Activated naive CD8-positive, alpha-beta T cell treated with anti-CD3 and anti-CD28 coated beads for 36 hours (primary cell): Measurements from ENCODE around the gene KCNQ5. TPM values are rescaled to one million over a fixed set of nuclear protein-coding genes. Genes with fewer than 3 reads are reported as not detected.
"Not testable (repeated sequence)": the region's sequence is repeated elsewhere in the genome, so short reads cannot be mapped to it uniquely, and the experiment has no call there.

ENCODE experiments used
- DNase-seq: peaks from one replicate; pipeline ENCODE4 v3.0.0; 2021
- H3K27ac Mint-ChIP-seq: one replicate; pipeline ENCODE4 v1.8.0; 2022; ENCODE audit warnings: mild to moderate bottlenecking, moderate library complexity, mixed read lengths
- H3K27me3 Mint-ChIP-seq: one replicate; pipeline ENCODE4 v1.8.0; 2022; ENCODE audit warnings: mild to moderate bottlenecking, mixed read lengths
- H3K36me3 Mint-ChIP-seq: one replicate; pipeline ENCODE4 v1.8.0; 2021; ENCODE audit warnings: mild to moderate bottlenecking, mixed read lengths
- H3K4me1 Mint-ChIP-seq: one replicate; pipeline ENCODE4 v1.8.0; 2021; ENCODE audit warnings: mixed read lengths
- H3K4me3 Mint-ChIP-seq: one replicate; pipeline ENCODE4 v1.8.0; 2022; ENCODE audit warnings: mild to moderate bottlenecking, moderate library complexity, mixed read lengths
- H3K9me3 Mint-ChIP-seq: one replicate; pipeline ENCODE4 v1.8.0; 2022; ENCODE audit warnings: mixed read lengths
- total RNA-seq, 2 experiments: library from RNA; stranded (reverse); gene quantifications; one replicate each; pipeline ENCODE4 v1.2.3, GENCODE V29; 2021

KCNQ5 gene
- total RNA-seq, 2 experiments from 2014 or later = 15.8 TPM

DNA sequence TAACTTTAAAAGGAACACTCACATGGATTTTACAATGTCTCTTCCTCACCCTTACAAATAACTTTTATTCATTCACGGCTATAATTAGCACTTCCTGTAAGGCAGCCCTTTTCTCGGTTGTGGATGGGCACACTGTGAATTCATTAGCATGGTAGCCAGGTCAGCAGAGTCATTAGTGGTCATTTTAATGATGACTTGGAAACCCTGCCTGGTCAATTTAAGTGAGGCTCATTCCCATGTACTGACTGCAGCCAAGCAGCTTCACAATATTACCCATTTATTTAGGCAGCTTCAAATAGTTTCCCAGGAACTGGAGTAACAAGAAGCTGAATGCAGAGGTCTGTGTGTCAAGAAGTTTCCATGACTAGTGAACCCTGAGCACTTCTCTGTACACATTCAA, 354.6 kb downstream of the KCNQ5 start:
- peaks cover 15% of the 10 kb centered on the region for H3K9me3 Mint-ChIP-seq
- DNase-seq = no peak
- no peaks in the 10 kb centered on the region for H3K27me3 Mint-ChIP-seq
- no peak overlapping the region for H3K27ac Mint-ChIP-seq
- H3K36me3 Mint-ChIP-seq = peaks cover 37% of the 10 kb centered on the region
- H3K4me3 Mint-ChIP-seq = no peak overlapping the region
- peaks cover 9% of the 10 kb centered on the region for H3K4me1 Mint-ChIP-seq

DNA sequence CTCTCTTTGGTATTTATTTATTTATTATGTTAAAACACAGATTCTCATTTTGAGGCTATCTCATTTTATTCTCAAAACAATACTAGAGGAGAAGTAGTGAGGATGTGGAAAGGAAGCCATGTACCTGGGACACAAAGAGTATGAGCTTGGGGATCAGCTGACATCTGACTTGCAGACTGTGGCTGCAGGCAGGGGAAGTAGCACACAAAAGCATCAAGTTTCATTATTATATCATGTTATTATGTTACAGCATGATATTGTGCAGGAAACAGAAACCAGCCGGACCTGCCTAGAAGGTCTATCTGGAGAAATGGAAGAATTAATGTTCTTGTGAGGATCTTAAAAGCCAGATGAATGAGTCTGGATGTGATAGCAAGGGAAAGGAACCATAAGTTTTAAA, 355.2 kb downstream of the KCNQ5 start:
- Mint-ChIP-seq H3K27ac (no peak overlapping the region), H3K36me3 (peaks cover 44% of the 10 kb centered on the region), H3K9me3 (peaks cover 21% of the 10 kb centered on the region), H3K27me3 (no peaks in the 10 kb centered on the region), H3K4me3 (no peak overlapping the region), H3K4me1 (peaks cover 9% of the 10 kb centered on the region)
- DNase-seq = no peak

DNA sequence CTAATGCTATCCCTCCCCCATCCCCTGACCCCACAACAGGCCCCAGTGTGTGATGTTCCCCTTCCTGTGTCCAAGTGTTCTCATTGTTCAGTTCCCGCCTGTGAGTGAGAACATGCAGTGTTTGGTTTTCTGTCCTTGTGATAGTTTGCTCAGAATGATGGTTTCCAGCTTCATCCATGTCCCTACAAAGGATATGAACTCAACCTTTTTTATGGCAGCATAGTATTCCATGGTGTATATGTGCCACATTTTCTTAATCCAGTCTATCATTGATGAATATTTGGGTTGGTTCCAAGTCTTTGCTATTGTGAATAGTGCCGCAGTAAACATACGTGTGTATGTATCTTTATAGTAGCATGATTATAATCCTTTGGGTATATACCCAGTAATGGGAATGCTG, 356.9 kb downstream of the KCNQ5 start:
- H3K27me3 Mint-ChIP-seq, DNase-seq, H3K4me1 Mint-ChIP-seq, H3K27ac Mint-ChIP-seq, H3K4me3 Mint-ChIP-seq: not testable (repeated sequence)
- H3K9me3 Mint-ChIP-seq = peaks cover 26% of the 10 kb centered on the region
- peaks cover 58% of the 10 kb centered on the region for H3K36me3 Mint-ChIP-seq

DNA sequence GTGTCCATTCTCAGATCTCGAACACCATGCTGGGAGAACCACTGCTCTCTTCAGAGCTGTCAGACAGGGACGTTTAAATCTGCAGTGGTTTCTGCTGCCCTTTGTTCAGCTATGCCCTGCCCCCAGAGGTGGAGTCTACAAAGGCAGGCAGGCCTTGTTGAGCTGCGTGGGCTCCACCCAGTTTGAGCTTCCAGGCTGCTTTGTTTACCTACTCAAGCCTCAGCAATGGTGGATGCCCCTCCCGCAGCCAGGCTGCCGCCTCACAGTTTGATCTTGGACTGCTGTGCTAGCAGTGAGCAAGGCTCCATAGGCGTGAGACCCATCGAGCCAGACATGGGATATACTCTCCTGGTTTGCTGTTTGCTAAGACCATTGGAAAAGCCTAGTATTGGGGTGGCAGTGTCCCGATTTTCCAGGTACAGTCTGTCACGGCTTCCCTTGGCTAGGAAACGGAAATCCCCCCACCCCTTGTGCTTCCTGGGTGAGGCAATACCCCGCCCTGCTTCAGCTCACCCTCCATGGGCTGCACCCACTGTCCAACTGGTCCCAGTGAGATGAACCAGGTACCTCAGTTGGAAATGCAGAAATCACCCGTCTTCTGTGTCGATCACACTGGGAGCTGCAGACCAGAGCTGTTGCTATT, 362.4 kb downstream of the KCNQ5 start:
- not testable (repeated sequence) for H3K27ac Mint-ChIP-seq, DNase-seq, H3K4me3 Mint-ChIP-seq, H3K4me1 Mint-ChIP-seq, H3K27me3 Mint-ChIP-seq
- Mint-ChIP-seq H3K36me3 (peaks cover 49% of the 10 kb centered on the region), H3K9me3 (peaks cover 33% of the 10 kb centered on the region)

DNA sequence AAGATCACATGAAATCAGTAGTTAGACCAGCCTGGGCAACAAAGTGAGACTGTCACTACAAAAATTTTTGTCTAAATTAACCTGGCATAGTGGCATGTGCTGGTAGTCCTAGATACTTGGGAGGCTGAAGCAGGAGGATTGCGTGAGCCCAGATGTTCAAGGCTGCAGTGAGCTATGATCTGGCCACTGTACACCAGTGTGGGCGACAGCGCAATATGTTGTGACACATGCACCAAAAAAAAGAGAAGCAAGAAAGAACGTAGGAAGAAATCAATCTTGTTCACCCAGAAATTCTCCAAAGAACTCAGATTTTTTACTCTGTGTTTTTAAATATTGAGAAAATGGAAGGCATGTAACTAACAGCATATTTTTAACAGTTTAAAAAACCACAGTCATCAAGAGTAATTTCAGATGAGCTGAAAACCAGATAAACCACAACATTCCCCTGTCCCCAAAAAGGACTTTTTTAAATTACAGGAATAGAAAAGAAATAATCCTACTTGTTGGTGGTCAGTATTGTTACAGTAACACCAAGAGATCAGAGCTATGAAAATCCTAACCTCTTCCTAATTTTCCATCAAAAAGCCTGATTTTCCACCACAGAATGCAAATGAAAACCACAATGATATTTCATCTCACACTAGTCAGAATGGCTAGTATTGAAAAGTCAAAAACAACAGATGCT, 363.3 kb downstream of the KCNQ5 start:
- peaks cover 32% of the 10 kb centered on the region for H3K9me3 Mint-ChIP-seq
- peaks cover 45% of the 10 kb centered on the region for H3K36me3 Mint-ChIP-seq
- H3K27ac Mint-ChIP-seq = no peak overlapping the region
- H3K4me3 Mint-ChIP-seq = no peak overlapping the region
- no peaks in the 10 kb centered on the region for H3K27me3 Mint-ChIP-seq
- H3K4me1 Mint-ChIP-seq = peaks cover 1% of the 10 kb centered on the region
- no peak for DNase-seq

DNA sequence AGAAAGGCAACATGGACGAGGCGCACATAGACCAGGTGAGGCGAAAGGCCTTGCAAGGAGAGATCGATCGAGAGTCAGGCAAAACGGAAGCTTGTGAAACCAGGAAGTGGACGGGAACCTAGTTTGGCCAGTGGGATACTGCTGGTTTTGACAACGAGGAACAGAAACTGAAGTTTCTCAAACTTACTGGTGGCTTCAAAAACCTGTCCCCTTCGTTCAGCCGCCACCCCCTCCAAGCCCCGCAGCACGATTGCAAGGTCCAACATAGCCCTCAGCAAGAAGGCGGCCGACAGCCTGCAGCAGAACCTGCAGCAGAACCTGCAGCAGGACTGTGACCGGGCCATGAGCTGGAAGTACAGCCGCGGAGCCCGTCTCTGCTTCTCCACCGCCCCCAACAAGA, 365.4 kb downstream of the KCNQ5 start:
- Mint-ChIP-seq H3K4me3 (no peak overlapping the region), H3K27ac (no peak overlapping the region), H3K27me3 (no peaks in the 10 kb centered on the region), H3K9me3 (peaks cover 15% of the 10 kb centered on the region), H3K36me3 (peaks cover 30% of the 10 kb centered on the region), H3K4me1 (peaks cover 1% of the 10 kb centered on the region)
- no peak for DNase-seq

DNA sequence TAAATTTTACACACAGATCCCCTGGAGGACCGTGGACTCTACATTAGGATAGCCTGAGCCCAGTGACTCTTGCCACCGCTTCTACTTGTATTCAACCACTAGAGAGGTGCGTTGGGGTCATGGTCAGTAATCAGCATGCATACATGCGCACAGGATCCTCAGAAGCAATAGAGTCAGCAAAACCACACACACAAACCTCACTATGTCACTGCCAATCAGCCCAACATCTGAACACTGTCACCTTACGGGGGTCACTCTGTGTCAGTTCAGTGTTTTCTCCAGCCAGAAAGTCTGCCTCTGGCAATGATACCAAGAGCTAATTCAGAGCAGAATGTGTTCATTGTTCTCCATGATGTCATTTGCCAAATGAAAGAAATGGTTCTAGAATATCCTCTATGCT, 378.1 kb downstream of the KCNQ5 start:
- H3K4me1 Mint-ChIP-seq = no peaks in the 10 kb centered on the region
- H3K4me3 Mint-ChIP-seq = no peak overlapping the region
- DNase-seq = no peak
- H3K27ac Mint-ChIP-seq = no peak overlapping the region
- no peaks in the 10 kb centered on the region for H3K27me3 Mint-ChIP-seq
- H3K9me3 Mint-ChIP-seq = no peaks in the 10 kb centered on the region
- peaks cover 3% of the 10 kb centered on the region for H3K36me3 Mint-ChIP-seq

DNA sequence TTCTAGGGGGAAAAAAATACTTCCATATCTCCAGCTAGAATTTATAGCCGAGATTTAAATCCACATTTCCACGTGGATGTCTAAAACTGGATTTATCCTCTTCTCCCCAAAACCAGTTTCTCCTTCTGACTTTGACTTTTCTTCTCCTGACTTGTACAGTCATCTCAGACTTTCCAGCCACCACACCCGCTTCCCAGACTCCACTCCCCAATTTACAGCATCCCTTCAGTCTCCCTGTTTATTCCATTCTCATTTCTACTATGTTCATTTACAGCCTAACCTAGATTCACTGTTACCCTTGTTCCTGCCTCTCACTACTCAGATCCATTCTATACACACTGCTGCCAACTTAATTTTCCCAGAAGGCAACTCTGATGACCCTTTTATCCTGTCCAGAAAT, 378.6 kb downstream of the KCNQ5 start:
- H3K4me3 Mint-ChIP-seq = no peak overlapping the region
- peaks cover 3% of the 10 kb centered on the region for H3K36me3 Mint-ChIP-seq
- no peak overlapping the region for H3K27ac Mint-ChIP-seq
- H3K27me3 Mint-ChIP-seq = no peaks in the 10 kb centered on the region
- no peaks in the 10 kb centered on the region for H3K4me1 Mint-ChIP-seq
- no peaks in the 10 kb centered on the region for H3K9me3 Mint-ChIP-seq
- no peak for DNase-seq

DNA sequence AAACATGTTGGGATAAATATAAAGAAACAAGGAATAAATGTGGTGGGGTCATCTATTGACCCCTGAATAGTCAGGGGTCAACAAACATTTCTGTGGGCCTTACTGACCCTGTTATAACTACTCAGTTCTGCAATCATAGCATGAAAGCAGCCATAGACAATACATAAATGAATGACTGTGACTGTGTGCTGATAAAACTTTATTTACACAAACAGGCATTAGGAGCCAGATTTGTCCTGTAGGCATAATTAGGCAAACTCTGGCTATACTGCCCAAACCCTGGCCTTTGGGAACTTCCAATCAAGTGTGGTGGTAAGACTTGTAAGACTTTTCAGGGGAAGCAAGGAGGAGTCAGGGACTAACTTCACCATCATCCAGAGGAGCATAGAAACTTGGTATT, 380.7 kb downstream of the KCNQ5 start:
- H3K4me3 Mint-ChIP-seq = no peak overlapping the region
- no peak for DNase-seq
- H3K27me3 Mint-ChIP-seq = no peaks in the 10 kb centered on the region
- H3K4me1 Mint-ChIP-seq = no peaks in the 10 kb centered on the region
- peaks cover 17% of the 10 kb centered on the region for H3K36me3 Mint-ChIP-seq
- no peak overlapping the region for H3K27ac Mint-ChIP-seq
- no peaks in the 10 kb centered on the region for H3K9me3 Mint-ChIP-seq

DNA sequence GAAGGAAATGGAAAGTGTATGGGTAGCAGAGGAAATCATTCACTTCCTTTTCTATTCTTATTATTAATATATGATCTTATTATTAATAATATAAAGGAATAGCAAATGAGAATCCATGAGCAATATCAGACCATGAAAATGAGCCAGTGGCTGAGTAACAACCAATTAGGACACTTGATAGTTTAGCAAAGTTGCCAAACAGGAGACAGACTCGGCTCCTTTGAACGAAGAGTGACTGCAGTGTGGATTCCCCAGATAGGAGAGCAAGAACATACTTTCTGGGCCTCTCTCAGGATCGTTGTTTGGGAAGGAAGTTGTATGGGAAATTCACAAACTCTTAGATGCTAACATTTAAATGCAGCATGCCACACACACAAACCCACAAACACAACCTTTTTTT, 381.4 kb downstream of the KCNQ5 start:
- Mint-ChIP-seq H3K9me3 (peaks cover 2% of the 10 kb centered on the region), H3K36me3 (peaks cover 24% of the 10 kb centered on the region), H3K4me1 (no peaks in the 10 kb centered on the region), H3K27ac (no peak overlapping the region), H3K4me3 (no peak overlapping the region), H3K27me3 (no peaks in the 10 kb centered on the region)
- no peak for DNase-seq

DNA sequence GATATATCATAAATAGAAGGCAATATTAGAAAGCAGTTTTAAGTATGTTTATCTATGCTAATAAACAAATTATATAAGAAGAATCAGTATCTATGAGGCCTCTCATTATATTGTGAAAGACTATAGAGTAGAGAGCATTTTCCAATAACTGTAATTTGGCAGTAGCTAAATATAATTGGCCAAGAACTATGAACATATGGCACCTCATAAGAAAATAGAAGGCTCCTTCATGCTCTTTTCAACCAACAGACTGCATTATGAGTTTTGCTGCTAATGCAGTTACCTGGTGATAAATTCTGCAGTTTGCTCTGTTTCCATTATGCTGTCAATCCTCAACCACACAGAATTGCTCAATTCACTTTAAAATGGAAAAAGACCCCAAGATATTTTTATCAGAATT, 382.4 kb downstream of the KCNQ5 start:
- H3K27ac Mint-ChIP-seq = no peak overlapping the region
- no peaks in the 10 kb centered on the region for H3K4me1 Mint-ChIP-seq
- no peaks in the 10 kb centered on the region for H3K27me3 Mint-ChIP-seq
- H3K4me3 Mint-ChIP-seq = no peak overlapping the region
- H3K36me3 Mint-ChIP-seq = peaks cover 28% of the 10 kb centered on the region
- peaks cover 2% of the 10 kb centered on the region for H3K9me3 Mint-ChIP-seq
- DNase-seq = no peak

DNA sequence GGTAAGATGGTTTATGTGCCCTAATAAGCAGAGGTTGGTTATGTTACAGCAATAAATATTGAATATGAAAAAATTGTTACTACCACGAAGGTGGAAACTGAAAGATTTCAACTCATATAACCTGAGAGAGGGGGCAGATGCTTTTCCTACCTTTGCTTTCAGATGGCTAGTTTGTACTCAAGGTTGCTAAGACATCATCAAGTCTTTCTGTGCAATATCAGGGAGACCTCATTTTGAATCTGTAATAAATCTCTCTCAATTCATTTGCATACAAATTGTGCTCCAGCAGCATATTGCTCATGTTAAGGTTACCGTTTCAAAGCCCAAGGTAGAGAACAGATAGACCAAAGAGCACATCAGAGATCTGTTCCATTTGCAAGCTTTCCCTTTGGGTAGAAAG, 383.0 kb downstream of the KCNQ5 start:
- peaks cover 2% of the 10 kb centered on the region for H3K9me3 Mint-ChIP-seq
- no peak overlapping the region for H3K4me3 Mint-ChIP-seq
- H3K4me1 Mint-ChIP-seq = no peaks in the 10 kb centered on the region
- no peaks in the 10 kb centered on the region for H3K27me3 Mint-ChIP-seq
- H3K27ac Mint-ChIP-seq = no peak overlapping the region
- no peak for DNase-seq
- peaks cover 28% of the 10 kb centered on the region for H3K36me3 Mint-ChIP-seq

DNA sequence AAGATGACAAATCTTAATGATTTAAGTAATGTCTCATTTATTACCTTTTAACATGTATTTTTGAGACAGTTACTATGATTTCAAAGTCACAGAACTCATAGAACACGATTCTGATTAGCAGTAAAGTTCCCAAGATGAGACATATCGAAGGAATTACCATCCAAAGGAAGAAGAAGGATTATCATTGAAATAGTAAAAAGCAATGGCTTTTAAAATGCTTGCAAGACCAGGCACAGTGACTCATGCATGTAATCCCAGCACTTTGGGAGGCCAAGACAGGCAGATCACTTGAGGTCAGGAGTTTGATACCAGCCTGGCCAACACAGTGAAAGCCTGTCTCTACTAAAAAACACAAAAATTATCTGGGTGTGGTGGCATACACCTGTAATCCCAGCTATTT, 384.3 kb downstream of the KCNQ5 start:
- H3K4me1 Mint-ChIP-seq = no peaks in the 10 kb centered on the region
- H3K36me3 Mint-ChIP-seq = peaks cover 25% of the 10 kb centered on the region
- no peaks in the 10 kb centered on the region for H3K27me3 Mint-ChIP-seq
- H3K4me3 Mint-ChIP-seq = no peak overlapping the region
- no peak overlapping the region for H3K27ac Mint-ChIP-seq
- peaks cover 2% of the 10 kb centered on the region for H3K9me3 Mint-ChIP-seq
- no peak for DNase-seq

DNA sequence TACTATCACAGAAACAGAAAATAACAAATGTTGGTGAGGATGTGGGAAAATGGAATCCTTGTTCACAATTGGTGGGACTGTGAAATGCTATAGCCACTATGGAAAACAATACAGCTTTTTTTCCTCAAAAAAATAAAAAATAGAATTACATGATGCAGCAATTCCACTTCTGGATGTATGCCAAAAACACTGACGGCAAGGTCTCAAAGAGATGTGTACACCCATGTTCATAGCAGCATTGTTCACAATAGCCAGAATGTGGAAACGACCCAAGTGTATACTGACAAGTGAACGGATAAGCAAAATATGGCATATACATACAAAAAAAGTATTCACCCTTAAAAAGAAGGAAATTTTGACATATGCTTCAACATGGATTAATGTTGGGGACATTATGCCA, 390.1 kb downstream of the KCNQ5 start:
- no peaks in the 10 kb centered on the region for H3K27me3 Mint-ChIP-seq

DNA sequence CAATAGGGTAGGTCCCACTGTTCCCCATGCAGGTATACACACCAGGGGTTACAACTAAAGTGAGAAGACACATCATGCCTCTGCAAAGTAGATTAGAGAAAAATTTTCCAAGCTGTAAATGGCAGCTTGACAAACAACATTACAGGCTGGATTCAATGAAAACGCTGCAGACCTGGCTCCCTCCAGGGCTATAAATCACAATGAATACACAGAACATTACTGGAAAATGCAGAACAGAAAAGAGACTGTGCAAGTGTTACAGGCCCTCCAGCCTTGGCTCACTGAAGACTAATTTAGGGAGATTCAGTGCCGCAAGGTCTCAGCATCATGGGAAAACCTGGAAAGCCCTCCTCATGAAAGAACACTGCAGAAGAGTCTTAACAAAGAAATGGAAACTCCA, 395.6 kb downstream of the KCNQ5 start:
- DNase-seq = no peak
- Mint-ChIP-seq H3K4me3 (no peak overlapping the region), H3K27me3 (no peaks in the 10 kb centered on the region), H3K27ac (no peak overlapping the region), H3K36me3 (no peaks in the 10 kb centered on the region), H3K4me1 (no peaks in the 10 kb centered on the region), H3K9me3 (no peaks in the 10 kb centered on the region)

More for the DNA sequence above, 390.1 kb downstream of the KCNQ5 start:
- H3K9me3 Mint-ChIP-seq = peaks cover 2% of the 10 kb centered on the region
- no peak overlapping the region for H3K4me3 Mint-ChIP-seq
- H3K4me1 Mint-ChIP-seq = no peaks in the 10 kb centered on the region
- no peak overlapping the region for H3K27ac Mint-ChIP-seq
- peaks cover 23% of the 10 kb centered on the region for H3K36me3 Mint-ChIP-seq
- DNase-seq = no peak

DNA sequence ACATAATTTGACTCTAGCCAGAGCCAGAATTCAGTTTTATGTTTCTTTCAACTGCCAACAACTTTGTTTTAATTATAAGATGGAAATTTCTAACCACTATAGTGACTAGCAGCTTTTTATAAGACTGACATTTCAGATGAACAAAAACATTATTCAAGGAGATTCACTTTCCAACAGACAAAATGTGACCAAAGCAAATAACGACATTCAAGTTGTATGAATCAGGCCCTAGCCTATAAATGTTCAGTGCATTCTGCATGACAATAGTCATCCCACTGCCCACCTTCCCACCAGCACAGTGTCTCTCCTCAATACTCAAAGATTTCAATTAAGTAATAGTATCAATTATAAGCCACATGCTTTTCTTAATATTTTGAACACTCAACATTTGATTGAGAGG, 402.7 kb downstream of the KCNQ5 start:
- H3K27ac Mint-ChIP-seq = no peak overlapping the region
- H3K27me3 Mint-ChIP-seq = no peaks in the 10 kb centered on the region
- H3K36me3 Mint-ChIP-seq = peaks cover 4% of the 10 kb centered on the region
- H3K4me1 Mint-ChIP-seq = peaks cover 6% of the 10 kb centered on the region
- H3K4me3 Mint-ChIP-seq = no peak overlapping the region
- H3K9me3 Mint-ChIP-seq = no peaks in the 10 kb centered on the region
- DNase-seq = no peak
